CD4-positive, alpha-beta T cell treated with Interleukin-15 for 1 hour (primary cell): ENCODE results near the gene ATP2B2.

Experiments used
- DNase-seq: peaks from one replicate; pipeline ENCODE4 v3.0.0-alpha.2; 2020

The ATP2B2 gene

DNA sequence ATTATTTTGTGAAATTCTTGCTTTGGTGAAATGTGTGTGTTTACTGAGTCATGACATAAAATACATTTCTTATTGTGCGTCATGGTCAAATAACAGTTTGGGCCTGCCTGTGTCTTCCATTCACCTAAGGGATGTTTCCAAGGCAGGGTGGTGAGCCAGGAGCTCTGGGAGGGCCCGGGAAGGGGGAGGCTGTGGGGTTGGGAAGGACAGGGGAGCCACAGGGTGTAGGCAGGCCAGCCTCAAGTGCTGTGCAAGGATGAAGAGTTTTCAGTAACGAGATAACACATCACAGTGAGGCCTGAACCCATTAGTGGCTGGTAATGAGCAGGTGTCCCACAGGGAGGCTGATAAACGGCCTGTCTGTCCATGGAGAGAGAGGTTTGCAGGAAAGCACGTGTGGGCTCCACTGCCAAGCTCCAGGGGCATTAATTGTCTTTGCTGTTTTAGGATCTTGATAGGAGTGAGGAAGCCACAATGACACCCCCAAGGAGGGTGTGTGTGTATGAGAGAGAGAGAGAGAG, 148.9 kb downstream of the ATP2B2 start:
- no peak for DNase-seq

DNA sequence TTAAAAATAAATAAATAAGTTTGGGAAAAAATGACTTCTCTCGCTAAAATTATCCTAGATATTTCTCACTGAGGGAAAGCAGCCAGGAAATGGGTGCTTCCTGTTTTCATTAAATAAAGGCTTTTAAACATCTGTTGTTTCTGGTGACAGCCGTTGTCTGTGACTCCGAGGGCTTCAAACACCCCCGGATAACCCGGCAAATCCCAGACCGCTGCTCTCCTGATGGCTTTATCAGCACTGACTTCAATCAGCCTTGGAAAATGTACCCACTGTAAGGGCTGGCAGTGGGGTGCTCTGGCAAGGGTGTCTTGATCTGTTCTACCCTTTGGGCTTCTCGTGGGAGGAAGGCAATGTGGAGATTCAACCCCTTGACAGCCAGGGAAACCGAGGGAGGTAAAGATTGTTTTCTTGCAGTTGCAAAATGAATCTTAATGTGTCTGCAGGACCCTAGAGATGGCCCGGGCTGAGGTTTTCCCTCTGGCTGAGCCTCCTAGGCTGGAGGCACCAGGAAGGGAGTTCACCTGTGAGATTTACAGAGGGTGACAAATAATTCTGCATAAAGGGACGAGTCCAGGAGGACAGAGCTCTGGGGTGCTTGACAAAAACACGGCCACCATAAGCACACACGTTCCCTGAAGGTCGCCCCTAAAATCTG, 150.9 kb downstream of the ATP2B2 start:
- no peak for DNase-seq

DNA sequence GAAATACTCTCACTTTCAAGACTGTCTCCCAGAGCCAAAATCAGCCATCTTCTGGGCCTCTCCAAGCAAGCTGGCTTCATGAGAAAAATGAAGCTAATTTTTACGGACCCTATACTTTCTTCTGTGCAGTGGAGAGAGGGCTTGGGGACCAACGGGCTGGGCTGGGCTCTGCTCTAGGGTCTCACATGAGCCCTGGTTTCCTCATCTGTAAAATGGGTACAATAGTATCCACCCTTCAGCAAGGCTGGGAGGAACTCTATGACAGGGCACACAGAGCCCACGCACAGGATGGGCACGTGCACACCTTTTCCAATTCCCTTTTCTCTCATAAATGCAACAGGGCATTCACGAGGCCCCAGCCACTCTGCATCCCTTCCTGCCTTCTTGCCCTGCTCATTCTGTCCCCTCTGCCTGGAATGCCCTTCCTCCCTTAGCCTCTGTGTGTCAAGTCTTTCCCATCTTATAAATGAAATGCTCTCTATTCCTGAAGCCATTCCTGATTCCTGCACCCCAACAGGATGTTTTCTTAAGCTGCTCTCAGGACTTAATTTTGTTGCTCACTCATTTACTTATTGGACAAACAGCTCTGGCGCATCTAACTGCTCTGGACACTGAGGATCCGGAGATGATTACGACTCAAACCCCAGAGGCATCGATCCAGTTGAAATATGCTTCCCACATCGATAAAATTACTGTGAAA, 151.6 kb downstream of the ATP2B2 start:
- DNase-seq = no peak

DNA sequence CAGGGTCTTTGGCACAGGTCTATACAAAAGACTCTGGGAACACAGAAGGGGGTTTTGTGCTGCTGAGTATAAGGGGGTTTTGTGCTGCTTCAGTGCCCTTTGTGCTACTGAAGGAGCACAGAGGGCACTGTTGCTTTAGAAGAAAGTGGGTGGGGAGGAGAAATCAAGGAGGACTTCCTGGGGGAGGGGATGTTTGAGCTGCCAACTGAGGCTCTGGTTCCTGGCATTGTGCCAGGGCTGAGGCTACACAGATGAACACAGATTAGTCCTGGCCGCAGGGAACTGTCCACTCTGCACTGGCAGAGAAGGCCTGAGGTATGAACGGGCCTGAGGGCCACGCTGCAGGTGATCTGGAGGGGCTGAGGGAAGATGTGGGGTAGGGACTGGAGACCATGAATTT, 152.2 kb downstream of the ATP2B2 start:
- no peak for DNase-seq

DNA sequence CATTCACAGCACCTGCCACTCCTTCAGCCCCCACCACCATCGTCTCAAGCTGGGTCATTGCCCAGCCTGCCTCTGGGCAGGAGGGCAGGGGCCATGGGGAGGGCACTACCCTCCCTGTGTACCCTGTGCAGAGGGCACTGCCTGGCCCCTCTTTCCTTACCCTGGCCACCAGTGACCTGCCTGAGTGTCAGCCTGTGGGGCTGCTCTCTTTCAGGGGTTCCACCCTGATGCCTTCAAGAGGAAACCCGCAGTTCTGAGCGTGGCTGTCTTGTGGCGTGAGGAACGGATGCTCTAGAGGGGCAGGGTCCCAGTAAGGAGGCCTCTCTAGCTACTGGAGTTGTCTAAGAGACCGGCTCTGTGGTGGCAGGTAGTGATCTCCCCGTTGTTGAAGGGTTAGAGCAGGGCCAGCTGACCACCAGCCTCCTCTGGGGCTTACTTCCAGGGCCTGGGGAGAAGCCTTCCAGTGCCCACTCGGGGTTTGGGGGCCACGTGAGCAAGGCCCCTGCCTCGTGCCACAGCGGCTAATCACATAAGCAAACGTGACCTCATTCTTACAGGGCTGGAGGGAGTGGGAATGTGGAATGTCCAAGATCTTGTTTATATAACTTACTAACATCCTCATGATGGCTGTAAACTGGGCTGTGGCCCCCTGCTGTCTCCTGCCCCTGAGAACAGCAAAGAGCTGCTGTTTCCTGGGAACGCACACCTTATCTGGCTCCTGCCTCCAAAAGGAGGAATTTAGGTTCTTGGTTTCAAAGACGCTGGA, 153.1 kb downstream of the ATP2B2 start:
- no peak for DNase-seq

DNA sequence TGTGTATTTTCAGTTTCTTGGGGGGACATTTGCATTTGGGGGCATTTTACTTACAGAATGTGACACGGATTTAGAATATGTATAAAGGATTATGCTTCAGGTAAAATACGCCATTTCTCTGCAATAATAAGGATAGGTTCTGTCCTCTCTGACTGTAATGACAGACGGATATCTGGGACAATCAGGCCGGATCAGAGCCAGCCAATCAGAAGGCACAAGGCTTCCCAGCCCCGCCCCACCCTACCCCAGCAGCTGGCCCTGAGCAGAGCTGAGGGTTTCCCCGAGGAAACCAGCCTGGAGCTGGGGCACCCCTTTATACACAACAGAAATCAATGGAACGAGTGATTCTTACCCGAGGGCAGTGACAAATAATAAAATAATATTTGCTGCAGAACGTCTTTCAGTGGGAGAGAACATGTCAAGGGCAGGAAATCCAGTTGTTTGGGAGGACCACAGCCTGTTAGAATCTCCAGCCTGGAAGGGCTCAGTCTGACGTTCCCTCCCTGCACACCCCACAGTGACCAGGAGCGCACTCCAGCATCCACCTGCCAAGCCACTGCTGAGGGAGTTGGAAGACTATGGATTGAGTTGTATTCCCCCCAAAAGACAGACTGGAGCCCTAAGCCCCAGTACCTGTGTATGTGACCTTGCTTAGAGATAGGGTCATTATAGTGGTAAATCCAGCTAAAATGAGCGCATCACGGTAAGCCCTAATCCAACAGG, 154.2 kb downstream of the ATP2B2 start:
- no peak for DNase-seq

DNA sequence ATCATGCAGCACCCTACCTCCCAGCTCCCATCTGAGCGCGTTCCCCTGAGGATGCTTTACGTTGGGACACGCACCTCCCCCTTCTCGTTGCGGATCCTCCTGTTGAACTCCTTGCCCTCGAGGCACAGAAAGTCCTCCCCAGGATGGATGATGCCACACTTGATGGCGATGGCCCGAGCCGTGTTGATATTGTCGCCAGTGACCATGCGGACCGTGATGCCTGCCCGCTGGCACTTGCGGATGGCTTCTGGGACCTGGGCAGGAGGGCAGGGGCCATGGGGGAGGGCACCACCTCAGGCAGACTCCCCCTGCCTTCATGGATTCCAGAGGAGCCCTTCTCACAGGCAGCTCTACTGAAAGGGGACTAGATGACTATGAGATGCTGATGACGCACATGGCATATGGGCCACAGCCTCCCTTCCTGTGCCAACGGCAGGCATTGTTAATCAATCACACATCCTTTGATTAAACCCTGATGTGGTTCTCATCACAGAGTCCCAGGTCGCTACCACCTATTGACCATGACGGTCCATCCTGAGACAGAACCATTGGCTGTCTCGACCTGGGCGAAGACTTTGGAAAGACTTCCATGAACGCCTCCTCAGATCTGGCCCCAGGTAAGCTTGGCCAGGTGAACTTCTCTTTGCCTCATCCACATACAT, 154.9 kb downstream of the ATP2B2 start:
- no peak for DNase-seq

DNA sequence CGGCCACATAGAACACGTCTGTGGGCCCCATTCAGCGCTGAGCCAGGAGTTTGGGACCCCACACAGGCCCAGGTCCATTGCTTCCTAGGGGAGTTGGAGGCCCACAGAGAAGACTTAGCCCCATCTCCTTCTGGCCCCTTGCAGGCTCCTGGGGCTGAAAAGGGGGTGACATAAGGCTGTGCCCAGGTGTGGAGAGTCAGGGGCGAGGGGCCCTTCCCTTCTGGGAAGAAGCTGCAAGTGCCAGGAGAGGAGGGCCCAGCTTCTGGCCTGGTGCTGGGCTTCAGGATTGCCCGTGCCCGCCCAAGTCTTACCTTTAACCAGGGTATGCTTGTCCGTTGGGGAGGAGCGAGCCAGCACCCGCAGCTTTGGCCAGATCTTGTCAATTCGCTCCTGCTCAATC, 155.6 kb downstream of the ATP2B2 start:
- DNase-seq = no peak

DNA sequence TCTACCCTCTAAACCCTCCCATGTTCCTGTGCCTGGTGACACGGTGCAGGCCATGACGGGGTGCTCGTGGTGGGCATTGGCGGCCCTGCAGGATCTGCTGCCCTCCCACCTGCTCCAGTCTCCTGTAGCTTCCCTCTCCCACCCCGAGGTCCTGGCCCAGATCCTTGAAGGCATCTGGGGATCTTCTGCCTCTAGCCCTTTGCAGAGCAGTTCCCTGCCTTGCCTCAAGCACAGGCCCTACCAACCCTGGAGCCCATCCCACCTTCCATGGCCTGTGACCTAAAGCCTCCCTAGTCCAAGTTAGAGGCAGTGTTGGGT, 157.0 kb downstream of the ATP2B2 start:
- DNase-seq = no peak

DNA sequence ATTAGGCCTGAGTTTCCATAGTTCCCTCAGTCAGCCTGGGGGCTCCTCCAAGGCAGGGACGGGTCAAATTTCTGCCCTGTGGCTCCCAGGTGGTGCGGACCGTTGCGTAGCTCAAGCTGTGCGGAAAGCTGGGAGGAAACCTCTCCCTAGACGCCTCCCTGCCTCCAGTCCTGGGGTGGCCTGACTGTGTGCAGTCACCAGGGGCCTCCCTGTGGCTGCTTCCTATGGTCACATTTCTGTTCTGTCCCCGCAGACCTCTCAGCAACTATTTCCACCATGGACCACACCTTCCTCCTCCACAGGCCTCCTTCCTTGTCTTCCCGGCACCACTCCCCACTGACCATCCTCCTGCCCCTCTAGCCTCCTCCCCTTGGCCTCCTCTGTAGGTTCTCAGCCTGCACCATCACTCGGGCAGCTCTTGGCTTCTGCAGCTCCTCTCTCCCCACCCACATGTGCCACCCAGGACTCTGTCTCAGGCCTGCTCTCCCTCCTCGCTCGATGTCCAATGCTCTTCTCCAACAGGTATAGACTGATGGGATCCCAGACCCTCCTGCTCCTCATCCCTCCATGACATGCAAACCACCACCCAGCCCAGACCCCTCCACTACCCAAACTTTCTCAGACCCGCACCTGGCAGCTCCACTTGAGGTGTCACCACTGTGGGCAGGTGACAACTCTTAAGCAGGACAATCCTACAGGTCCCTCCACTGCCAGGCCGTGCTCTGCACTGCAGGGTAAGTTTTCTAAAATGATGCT, 157.6 kb downstream of the ATP2B2 start:
- no peak for DNase-seq

DNA sequence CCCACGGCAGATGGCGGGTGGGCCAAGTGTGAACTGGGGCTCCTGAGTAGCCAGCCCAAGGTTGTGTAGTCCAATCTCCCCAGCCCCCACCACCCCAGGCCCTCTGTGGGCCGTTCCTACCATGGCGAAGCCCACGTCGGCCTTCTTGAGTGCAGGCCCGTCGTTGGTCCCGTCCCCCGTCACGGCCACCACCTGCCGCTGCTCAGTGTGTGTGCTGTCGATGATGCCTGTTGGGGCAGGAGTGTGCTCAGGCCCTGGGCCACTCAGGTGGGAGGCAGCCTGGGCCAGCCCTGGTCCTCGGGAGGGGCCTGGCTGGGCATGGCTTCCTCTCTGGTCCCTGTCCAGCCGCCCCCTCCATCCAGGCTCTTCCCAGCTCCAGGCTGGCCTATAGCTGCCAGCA, 159.5 kb downstream of the ATP2B2 start:
- no peak for DNase-seq

DNA sequence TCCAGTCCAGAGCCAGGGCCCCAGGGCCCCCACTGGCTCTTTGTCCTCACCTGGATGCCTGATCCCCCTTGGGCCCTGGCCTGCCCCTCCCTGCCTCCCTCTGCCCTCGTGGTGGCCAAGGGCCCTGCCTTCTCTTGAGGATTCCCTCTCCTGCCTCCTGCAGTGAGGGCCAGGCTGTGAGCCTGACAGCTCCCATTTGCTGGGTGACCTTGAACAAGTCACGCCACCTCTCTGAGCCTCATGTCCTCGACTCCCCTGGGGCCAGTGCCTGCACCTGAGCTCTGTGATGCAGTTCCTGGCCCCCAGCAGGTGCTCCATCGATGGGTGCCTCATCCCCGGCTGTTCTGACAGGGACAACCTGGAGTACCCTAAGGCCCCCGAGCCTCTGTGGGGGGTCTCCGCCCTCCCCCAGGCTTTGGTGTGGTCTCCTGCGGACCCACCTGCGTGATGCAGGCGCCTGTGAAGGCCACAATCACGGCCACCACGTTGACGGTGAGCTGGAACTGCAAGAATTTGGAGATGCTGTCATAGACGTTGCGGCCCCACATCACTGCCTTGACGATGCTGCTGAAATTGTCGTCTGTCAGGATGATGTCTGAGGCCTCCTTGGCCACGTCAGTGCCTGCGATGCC, 160.3 kb downstream of the ATP2B2 start:
- DNase-seq = no peak

DNA sequence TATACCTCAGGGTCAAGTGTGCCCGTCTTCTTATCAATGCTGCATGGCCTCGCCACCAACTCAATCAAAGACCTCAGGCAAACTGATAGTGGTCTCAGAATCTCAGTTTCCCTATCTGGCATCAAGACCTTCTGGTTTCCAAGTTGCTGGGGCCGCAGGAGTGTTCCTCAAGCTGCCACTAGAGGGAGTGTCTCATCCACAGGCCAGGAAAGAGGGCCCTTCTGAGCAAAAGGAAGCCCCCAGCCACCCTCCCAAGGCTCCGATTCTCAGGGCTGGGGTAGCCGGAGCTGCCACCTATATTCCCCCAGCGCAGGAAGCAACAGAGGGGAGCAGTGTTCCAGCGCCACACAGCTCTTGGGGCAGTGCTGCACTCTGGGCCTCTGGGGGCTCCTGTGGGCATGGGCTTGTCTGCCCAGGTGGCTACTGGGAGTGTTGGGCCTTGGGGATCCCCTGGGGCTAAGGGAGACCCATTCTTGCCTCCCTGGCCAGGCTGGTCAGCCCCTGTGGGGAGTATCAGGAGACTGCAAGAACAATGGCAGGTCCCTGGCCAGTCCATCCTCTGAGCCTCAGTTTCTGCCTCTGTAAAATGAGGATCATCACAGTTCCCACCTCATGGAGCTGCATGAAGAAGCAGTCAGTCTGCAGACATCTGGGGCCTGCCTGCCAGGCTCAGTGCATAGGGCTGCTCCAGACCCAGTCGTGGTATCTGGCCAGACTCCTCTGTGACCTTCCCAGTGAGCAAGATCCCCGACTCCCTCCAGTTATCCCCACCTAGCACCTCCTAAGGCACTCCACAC, 161.0 kb downstream of the ATP2B2 start:
- peak; percentile 43 for DNase-seq

DNA sequence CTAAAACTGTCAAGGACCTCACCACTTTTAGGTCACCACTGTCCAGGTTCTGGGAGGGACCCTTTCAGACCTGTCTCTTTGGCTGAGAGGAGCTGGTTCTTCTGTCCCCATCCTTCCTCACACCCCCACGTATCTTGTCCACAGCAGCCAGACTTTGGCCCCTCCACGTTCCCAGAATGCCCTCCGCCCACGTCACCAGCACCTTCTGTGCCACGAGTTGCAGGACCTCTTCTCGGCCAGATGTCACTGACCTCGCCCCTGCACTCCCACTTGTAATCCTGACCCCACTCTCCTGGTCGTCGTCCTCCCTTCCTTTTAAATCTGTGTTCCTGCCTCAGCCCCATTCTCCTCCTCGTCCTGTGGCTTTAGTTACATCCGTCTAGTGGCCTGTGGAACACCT, 161.9 kb downstream of the ATP2B2 start:
- no peak for DNase-seq

DNA sequence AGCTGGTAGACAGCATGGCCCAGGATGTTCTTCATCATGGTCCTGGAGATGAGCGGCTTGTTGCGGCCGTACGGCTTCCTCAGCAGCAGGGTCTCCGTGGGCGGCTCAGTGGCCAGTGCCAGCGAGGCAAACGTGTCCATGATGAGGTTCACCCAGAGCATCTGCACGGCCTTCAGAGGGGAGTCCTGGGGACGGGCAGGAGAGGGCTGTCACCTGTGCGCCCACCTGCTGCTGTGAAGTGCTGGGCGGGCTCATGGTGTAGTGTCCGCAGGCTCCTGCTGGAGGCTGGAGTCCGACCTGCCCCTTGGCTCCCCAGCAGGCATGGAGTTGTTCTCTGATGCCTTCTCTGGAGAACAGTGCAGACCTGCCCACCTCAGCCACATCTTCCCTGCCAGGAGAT, 162.6 kb downstream of the ATP2B2 start:
- DNase-seq = no peak

DNA sequence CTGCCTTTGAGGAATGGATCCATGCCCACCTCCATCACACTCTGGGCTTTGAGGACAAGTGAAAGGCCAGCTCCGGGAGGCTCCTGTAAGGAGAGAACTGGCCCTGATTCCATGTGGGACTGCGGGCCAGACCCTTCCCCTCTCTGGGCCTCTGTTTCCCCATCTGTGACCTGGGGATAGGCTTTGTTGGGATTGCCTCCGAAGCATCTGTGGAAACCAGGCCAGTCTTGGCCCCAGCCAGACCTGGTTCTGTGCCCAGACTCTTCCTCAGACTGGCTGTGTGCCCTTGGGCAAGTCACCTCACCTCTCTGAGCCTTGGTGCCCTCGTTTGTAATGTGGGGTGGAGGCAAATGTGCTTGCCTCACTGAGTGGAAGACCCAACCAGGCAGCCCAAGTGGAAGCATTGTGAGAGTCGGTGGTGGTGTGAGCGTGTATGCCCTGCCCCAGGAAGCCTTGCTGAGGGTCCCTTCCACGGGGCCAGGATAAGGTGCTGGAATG, 163.4 kb downstream of the ATP2B2 start:
- DNase-seq = no peak

DNA sequence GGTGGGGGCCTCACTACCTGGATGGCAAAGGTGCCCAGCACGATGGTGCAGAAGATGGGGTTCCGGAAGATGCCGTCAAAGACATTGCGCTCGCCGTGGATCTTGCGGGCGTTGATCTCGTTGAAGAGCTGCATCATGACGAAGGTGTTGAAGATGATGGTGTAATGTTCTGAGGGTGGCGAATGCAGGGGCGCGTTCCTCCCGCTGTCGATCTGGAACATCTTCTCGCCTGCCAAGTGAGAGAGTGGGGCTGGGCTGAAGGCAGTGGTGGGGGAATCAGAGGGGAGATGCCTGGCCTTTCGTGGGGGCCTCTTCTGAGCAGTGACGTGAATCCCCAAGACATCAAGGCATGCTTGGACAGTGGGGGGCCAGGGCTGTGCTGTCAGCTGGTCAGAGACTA, 164.9 kb downstream of the ATP2B2 start:
- DNase-seq = no peak

DNA sequence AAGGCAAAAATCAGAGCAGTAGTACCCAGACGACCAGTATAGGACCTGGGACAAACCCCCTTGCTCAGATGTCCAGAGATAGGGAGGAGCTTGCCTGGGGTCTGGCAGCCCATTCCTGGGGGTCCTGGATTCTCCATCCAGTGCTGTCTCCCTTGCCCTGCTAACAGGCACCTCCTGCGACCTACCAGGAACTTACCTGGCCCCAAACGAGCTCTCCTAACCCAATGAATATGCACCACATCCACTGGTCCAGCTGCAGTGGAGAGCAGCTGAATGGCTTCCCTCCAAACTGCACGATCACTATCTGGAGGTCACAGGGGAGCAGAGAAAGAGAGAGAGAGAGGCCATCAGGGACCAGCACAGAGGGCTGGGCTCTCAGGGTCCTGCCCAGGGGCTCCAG, 165.3 kb downstream of the ATP2B2 start:
- no peak for DNase-seq

DNA sequence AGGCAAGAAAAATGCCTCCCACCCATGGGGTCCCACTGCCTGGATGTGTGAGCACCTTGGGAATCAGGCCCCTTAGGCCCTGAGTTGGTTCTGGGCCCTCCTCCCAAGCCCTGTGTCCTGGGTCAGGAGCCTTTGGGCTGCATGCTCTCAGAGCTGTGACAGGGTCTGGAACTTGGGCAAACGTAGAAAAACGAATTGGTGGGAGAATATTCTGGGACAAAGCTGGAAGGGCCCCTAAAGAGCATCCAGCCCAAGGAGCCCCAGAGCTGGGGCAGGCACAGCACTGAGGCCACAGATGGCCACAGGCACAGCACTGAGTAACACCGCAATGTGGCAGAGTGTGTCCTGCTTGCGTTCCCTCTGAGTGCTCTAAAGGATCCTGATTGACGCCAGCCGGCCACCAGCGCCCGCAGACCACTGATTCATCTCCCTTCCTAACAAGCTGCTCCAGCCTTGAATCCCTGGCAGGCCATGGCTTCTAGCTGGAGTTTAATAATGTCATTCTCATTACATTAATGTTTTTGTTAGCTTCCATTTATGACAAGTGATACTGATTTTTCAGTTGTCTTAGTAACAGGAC, 165.9 kb downstream of the ATP2B2 start:
- no peak for DNase-seq
